Myocyte (in vitro differentiated cells): ENCODE data around the gene PIGBOS1. TPM values are rescaled to one million over a fixed set of nuclear protein-coding genes. Genes with fewer than 3 reads are reported as not detected.

Source experiments
- DNase-seq: peaks from one replicate; pipeline ENCODE4 v3.0.0-alpha.2; 2012; ENCODE audit warnings: low read depth
- total RNA-seq: library from RNA; depleted of rRNA; stranded (reverse); fragments of >200 nt; gene quantifications from 2 replicates; pipeline ENCODE4 v1.2.3, GENCODE V29; 2014

Gene PIGBOS1
- total RNA-seq, 1 donor from 2014 or later: 6.2 TPM

DNA sequence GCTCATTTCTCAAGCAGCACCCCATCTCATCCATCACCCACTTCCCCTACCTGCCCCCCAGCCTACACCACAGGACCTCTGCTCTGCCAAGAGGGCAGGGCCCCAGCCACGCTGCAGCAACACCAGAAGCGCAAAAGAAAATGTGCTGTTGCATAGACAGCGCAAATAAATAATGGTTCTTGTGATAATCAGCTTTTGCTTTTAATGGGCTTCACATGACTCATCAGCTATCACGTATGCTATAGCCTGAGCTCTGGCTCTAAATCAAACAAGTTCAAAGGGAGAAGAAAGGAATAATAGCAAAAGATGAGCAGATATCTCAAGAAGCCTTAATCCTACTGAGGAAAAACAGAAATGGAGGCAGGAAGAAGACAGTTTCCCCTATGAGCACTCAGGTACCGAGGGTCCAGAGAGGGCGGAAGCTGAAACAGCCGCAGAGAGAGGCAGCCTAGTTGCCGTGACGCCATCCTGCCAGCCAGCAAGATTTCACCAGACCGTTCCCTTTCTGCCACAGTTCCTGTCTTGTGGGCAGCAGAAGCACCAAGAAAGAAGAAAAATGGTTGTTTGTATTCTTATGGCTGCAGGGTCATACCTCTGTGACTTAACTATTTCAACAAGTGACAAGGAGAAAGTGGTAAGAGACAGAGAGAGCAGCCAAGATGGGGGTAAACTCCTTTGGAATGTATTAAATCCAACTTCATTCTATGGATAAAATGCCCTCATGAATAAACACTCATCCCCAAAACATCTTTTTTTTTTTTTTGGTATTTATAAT lies 51.3 kb downstream of the PIGBOS1 start:
- no peak for DNase-seq

Other genes with a start within 250 kb of the PIGBOS1 start
- 68.9 and 71.8 TPM in 2 replicates for gene RSL24D1, start 122.2 kb downstream of the PIGBOS1 start, total RNA-seq
- 0.94 and 1.9 TPM in 2 replicates for gene RAB27A, start 29.3 kb downstream of the PIGBOS1 start, total RNA-seq
- gene PIGB, start 99 bp upstream of the PIGBOS1 start, total RNA-seq: 8.3 and 10.6 TPM in 2 replicates
- gene CCPG1, start 89.2 kb upstream of the PIGBOS1 start, total RNA-seq: 63.6 and 64.1 TPM in 2 replicates
- gene PIERCE2, start 89.4 kb upstream of the PIGBOS1 start, total RNA-seq: 5.4 and 8.5 TPM in 2 replicates
- gene DNAAF4, start 189.1 kb upstream of the PIGBOS1 start, total RNA-seq: 1.0 and 1.9 TPM in 2 replicates